SU-DHL-6 (cell line): ENCODE results near the gene CLDN6.

Experiments used
- H2AFZ ChIP-seq: fragments of 200-600 bp; sonication (generic); 2 replicates; pipeline ENCODE4 v1.6.1; 2014; ENCODE audit warnings: low read depth, mild to moderate bottlenecking, moderate library complexity, mixed read lengths, antibody characterized with exemption, low read length; ENCODE audit not compliant: severe bottlenecking
- H3F3A ChIP-seq: fragments of 200-600 bp; shearing (Covaris generic); 2 replicates; pipeline ENCODE4 v1.6.0; 2016; ENCODE audit warnings: antibody characterized with exemption, mild to moderate bottlenecking; ENCODE audit not compliant: insufficient read depth
- H3K27ac ChIP-seq: fragments of 200-600 bp; sonication (generic); 2 replicates; pipeline ENCODE4 v1.5.1; 2016; ENCODE audit warnings: low read depth, mild to moderate bottlenecking, low read length, moderate library complexity, mixed read lengths
- H3K27me3 ChIP-seq: fragments of 200-600 bp; sonication (generic), shearing (Covaris generic); 2 replicates; pipeline ENCODE4 v1.6.0; 2014; ENCODE audit warnings: mild to moderate bottlenecking, low read length
- H3K36me3 ChIP-seq: fragments of 200-600 bp; sonication (generic); 2 replicates; pipeline ENCODE4 v1.6.1; 2014; ENCODE audit warnings: mild to moderate bottlenecking, low read length, mixed read lengths
- H3K4me2 ChIP-seq: fragments of 300-600, 200-600 bp; shearing (Covaris generic), sonication (generic); 2 replicates; pipeline ENCODE4 v1.6.0; 2014; ENCODE audit warnings: low read length, low read depth, mild to moderate bottlenecking; ENCODE audit not compliant: poor library complexity, severe bottlenecking
- H3K4me3 ChIP-seq: fragments of 200-600 bp; sonication (generic); 2 replicates; pipeline ENCODE4 v1.5.1; 2014; ENCODE audit warnings: antibody characterized with exemption, low read length, mild to moderate bottlenecking, mixed read lengths; ENCODE audit not compliant: insufficient read depth, poor library complexity, severe bottlenecking
- H3K79me2 ChIP-seq: fragments of 200-600 bp; sonication (generic); 2 replicates; pipeline ENCODE4 v1.6.1; 2014; ENCODE audit warnings: mild to moderate bottlenecking, low read length, moderate library complexity; ENCODE audit not compliant: insufficient read depth
- H3K9ac ChIP-seq: fragments of 200-600 bp; sonication (generic); 2 replicates; pipeline ENCODE4 v1.7.0; 2014; ENCODE audit warnings: mild to moderate bottlenecking, low read length
- H3K9me2 ChIP-seq: fragments of 200-600 bp; sonication (generic); replicated peaks from 2 replicates; pipeline ENCODE4 v1.6.1; 2014; ENCODE audit warnings: low read length; ENCODE audit not compliant: insufficient read depth
- H3K9me3 ChIP-seq: fragments of 200-600 bp; sonication (generic); 2 replicates; pipeline ENCODE4 v1.6.1; 2014; ENCODE audit warnings: low read length, mixed read lengths; ENCODE audit not compliant: insufficient read depth
- H4K20me1 ChIP-seq: fragments of 200-600 bp; sonication (generic); 2 replicates; pipeline ENCODE4 v1.6.1; 2014; ENCODE audit warnings: low read depth, mild to moderate bottlenecking, antibody characterized with exemption, low read length, moderate library complexity, mixed read lengths
- EZH2phosphoT487 ChIP-seq: fragments of 200-600 bp; sonication (generic), shearing (Covaris generic); conservative IDR thresholded peaks from 2 replicates; pipeline ENCODE4 v1.6.1; 2018; ENCODE audit warnings: mild to moderate bottlenecking, antibody characterized with exemption, low read length, moderate library complexity, mixed read lengths
- TF ChIP-seq, protein P1 (sequence below): fragments of 200-600 bp; sonication (generic); IDR thresholded peaks from one replicate; pipeline ENCODE4 v1.5.1; 2017; ENCODE audit warnings: antibody characterized with exemption, mild to moderate bottlenecking, low read length, moderate library complexity; ENCODE audit not compliant: insufficient read depth, poor library complexity, severe bottlenecking

CLDN6 gene

DNA sequence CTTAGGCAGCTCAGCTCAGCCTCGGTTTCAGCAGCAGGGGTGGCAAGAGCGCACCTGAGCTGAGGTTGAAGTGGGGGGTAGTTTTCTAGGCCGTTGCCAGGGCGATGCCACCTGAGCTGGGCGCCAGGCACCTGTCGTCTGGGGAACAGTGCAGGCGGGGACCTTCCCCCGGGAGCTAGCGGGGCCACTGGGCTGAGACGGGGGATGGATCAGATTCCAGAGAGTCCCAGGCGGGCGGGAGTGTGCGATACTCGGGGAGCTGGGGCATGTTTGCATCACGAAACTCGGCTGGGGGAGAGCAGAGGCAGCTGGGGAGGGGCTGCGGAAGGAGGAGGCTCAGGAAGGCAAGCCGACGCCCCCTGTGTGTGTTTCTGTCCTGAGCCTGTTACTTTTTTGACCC, 5.7 kb downstream of the CLDN6 start:
- no peak overlapping the region for H2AFZ ChIP-seq
- no peak overlapping the region for H3K4me3 ChIP-seq

GRCh38 chr16:3010510-3010909, 7.5 kb downstream of the CLDN6 start:
- no peaks in the 10 kb centered on the region for H3K27me3 ChIP-seq
- H3F3A ChIP-seq, result no peaks in the 10 kb centered on the region

More for the DNA sequence above, 5.7 kb downstream of the CLDN6 start:
- Histone ChIP-seq H3K79me2 (no peaks in the 10 kb centered on the region), H3F3A (no peaks in the 10 kb centered on the region), H3K9ac (no peak overlapping the region), H3K27me3 (no peaks in the 10 kb centered on the region), H3K27ac (no peak overlapping the region), H3K9me2 (no peaks in the 10 kb centered on the region), H3K9me3 (no peaks in the 10 kb centered on the region), H3K4me2 (no peak overlapping the region), H4K20me1 (no peaks in the 10 kb centered on the region), H3K36me3 (no peaks in the 10 kb centered on the region)
- TF ChIP-seq EZH2phosphoT487, result no peak
- TF ChIP-seq, protein P1, sequence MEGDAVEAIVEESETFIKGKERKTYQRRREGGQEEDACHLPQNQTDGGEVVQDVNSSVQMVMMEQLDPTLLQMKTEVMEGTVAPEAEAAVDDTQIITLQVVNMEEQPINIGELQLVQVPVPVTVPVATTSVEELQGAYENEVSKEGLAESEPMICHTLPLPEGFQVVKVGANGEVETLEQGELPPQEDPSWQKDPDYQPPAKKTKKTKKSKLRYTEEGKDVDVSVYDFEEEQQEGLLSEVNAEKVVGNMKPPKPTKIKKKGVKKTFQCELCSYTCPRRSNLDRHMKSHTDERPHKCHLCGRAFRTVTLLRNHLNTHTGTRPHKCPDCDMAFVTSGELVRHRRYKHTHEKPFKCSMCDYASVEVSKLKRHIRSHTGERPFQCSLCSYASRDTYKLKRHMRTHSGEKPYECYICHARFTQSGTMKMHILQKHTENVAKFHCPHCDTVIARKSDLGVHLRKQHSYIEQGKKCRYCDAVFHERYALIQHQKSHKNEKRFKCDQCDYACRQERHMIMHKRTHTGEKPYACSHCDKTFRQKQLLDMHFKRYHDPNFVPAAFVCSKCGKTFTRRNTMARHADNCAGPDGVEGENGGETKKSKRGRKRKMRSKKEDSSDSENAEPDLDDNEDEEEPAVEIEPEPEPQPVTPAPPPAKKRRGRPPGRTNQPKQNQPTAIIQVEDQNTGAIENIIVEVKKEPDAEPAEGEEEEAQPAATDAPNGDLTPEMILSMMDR, result no peak

GRCh38 chr16:3009568-3010390, 8.2 kb downstream of the CLDN6 start:
- Histone ChIP-seq H3K36me3 (no peaks in the 10 kb centered on the region), H3K79me2 (no peaks in the 10 kb centered on the region), H3K9me2 (no peaks in the 10 kb centered on the region), H3K4me3 (no peak overlapping the region), H2AFZ (no peak overlapping the region), H3F3A (no peaks in the 10 kb centered on the region), H3K4me2 (no peak overlapping the region), H3K9ac (no peak overlapping the region), H4K20me1 (no peaks in the 10 kb centered on the region), H3K27ac (no peak overlapping the region), H3K27me3 (no peaks in the 10 kb centered on the region), H3K9me3 (no peaks in the 10 kb centered on the region)
- no peak for TF ChIP-seq EZH2phosphoT487
- TF ChIP-seq, protein P1, result no peak

More at GRCh38 chr16:3010510-3010909, 7.5 kb downstream of the CLDN6 start:
- Histone ChIP-seq H2AFZ (no peak overlapping the region), H3K9me2 (no peaks in the 10 kb centered on the region), H3K79me2 (no peaks in the 10 kb centered on the region), H3K9me3 (no peaks in the 10 kb centered on the region), H3K4me3 (no peak overlapping the region), H4K20me1 (no peaks in the 10 kb centered on the region), H3K4me2 (no peak overlapping the region), H3K9ac (no peak overlapping the region), H3K36me3 (no peaks in the 10 kb centered on the region), H3K27ac (no peak overlapping the region)
- TF ChIP-seq, protein P1, result no peak
- no peak for TF ChIP-seq EZH2phosphoT487
